WTC11 (cell line): ENCODE results near the gene ADGRB2. TPM values are rescaled to one million over a fixed set of nuclear protein-coding genes. Genes with fewer than 3 reads are reported as not detected.
A peak's percentile ranks its signal among the peaks of the same experiment; 100 is the strongest.

Experiments used
- ATAC-seq: fragments of 200-7000 bp; cut with Tn5 transposase; 2 replicates; pipeline ENCODE4 v1.10.0; 2021; ENCODE audit warnings: mild to moderate bottlenecking, moderate library complexity
- CTCF ChIA-PET: fragments of 300-600 bp; sonication (Branson Sonifier 250); formaldehyde crosslinking; loops from one replicate; lab custom pipeline; 2021; ENCODE audit warnings: antibody characterized with exemption; lab: Charles Lee
- POLR2A ChIA-PET: fragments of 350-600 bp; sonication (Branson Sonifier 250); formaldehyde crosslinking; loops from one replicate; lab custom pipeline; 2021; ENCODE audit warnings: antibody characterized with exemption; lab: Charles Lee
- DNase-seq: peaks from one replicate; pipeline ENCODE4 v3.0.0; 2021; ENCODE audit warnings: low spot score
- H3K27ac Mint-ChIP-seq: 2 replicates; pipeline ENCODE4 v1.8.0; 2021; ENCODE audit warnings: mixed read lengths
- H3K27me3 Mint-ChIP-seq: 2 replicates; pipeline ENCODE4 v1.8.0; 2021; ENCODE audit warnings: low read depth, mild to moderate bottlenecking, moderate library complexity, mixed read lengths
- H3K36me3 Mint-ChIP-seq: 2 replicates; pipeline ENCODE4 v1.8.0; 2021; ENCODE audit warnings: mixed read lengths
- H3K4me1 Mint-ChIP-seq: 2 replicates; pipeline ENCODE4 v1.8.0; 2022; ENCODE audit warnings: mixed read lengths
- H3K4me3 Mint-ChIP-seq: 2 replicates; pipeline ENCODE4 v1.8.0; 2021; ENCODE audit warnings: mild to moderate bottlenecking, moderate library complexity, mixed read lengths
- H3K9me3 Mint-ChIP-seq: 2 replicates; pipeline ENCODE4 v1.8.0; 2021; ENCODE audit warnings: mixed read lengths
- ATF1 ChIP-seq: sonication (generic); formaldehyde crosslinking; IDR thresholded peaks from 2 replicates; pipeline ENCODE4 v1.8.1; 2023; ENCODE audit warnings: mild to moderate bottlenecking, moderate library complexity, missing genetic modification reagents
- ESRRA ChIP-seq: sonication (generic); formaldehyde crosslinking; IDR thresholded peaks from 2 replicates; pipeline ENCODE4 v1.8.1; 2022; ENCODE audit warnings: mild to moderate bottlenecking, missing genetic modification reagents, borderline replicate concordance
- ETV6 ChIP-seq: sonication (generic); formaldehyde crosslinking; IDR thresholded peaks from 2 replicates; pipeline ENCODE4 v1.8.1; 2022; ENCODE audit warnings: mild to moderate bottlenecking, missing genetic modification reagents
- FOXK1 ChIP-seq: sonication (generic); formaldehyde crosslinking; IDR thresholded peaks from 2 replicates; pipeline ENCODE4 v1.8.0; 2022; ENCODE audit warnings: mild to moderate bottlenecking, moderate library complexity, missing genetic modification reagents
- FOXP1 ChIP-seq: sonication (generic); formaldehyde crosslinking; IDR thresholded peaks from 2 replicates; pipeline ENCODE4 v1.8.0; 2022; ENCODE audit warnings: missing genetic modification reagents, mild to moderate bottlenecking, moderate library complexity, borderline replicate concordance
- GABPB1 ChIP-seq: sonication (generic); formaldehyde crosslinking; IDR thresholded peaks from 2 replicates; pipeline ENCODE4 v1.8.1; 2023; ENCODE audit warnings: mild to moderate bottlenecking, missing genetic modification reagents
- GRHL2 ChIP-seq: fragments of 250-450 bp; sonication (Bioruptor Pico); IDR thresholded peaks from 2 replicates; pipeline ENCODE4 v1.8.0; 2022; ENCODE audit warnings: mild to moderate bottlenecking, moderate library complexity; ENCODE audit not compliant: insufficient replicate concordance, severe bottlenecking
- IRF1 ChIP-seq: sonication (generic); formaldehyde crosslinking; IDR thresholded peaks from 2 replicates; pipeline ENCODE4 v1.8.0; 2023; ENCODE audit warnings: missing genetic modification reagents
- MLX ChIP-seq: sonication (generic); formaldehyde crosslinking; IDR thresholded peaks from 2 replicates; pipeline ENCODE4 v1.8.1; 2023; ENCODE audit warnings: mild to moderate bottlenecking, missing genetic modification reagents, moderate library complexity
- NR1H2 ChIP-seq: sonication (generic); formaldehyde crosslinking; IDR thresholded peaks from 2 replicates; pipeline ENCODE4 v1.9.0; 2021; ENCODE audit warnings: mild to moderate bottlenecking, moderate library complexity, missing genetic modification reagents
- RELA ChIP-seq: sonication (generic); formaldehyde crosslinking; IDR thresholded peaks from 2 replicates; pipeline ENCODE4 v1.8.1; 2022; ENCODE audit warnings: missing genetic modification reagents, mild to moderate bottlenecking, borderline replicate concordance
- SP1 ChIP-seq: sonication (generic); formaldehyde crosslinking; conservative IDR thresholded peaks from 2 replicates; pipeline ENCODE4 v1.8.1; 2022; ENCODE audit warnings: missing genetic modification reagents
- TEAD1 ChIP-seq: sonication (generic); formaldehyde crosslinking; IDR thresholded peaks from 2 replicates; pipeline ENCODE4 v1.8.0; 2022; ENCODE audit warnings: mild to moderate bottlenecking, missing genetic modification reagents
- ZBTB21 ChIP-seq: sonication (generic); formaldehyde crosslinking; IDR thresholded peaks from 2 replicates; pipeline ENCODE4 v1.8.1; 2023; ENCODE audit warnings: mild to moderate bottlenecking, missing genetic modification reagents, borderline replicate concordance
- ZNF121 ChIP-seq: sonication (generic); formaldehyde crosslinking; IDR thresholded peaks from 2 replicates; pipeline ENCODE4 v1.8.0; 2023; ENCODE audit warnings: missing genetic modification reagents
- ZNF232 ChIP-seq: sonication (generic); formaldehyde crosslinking; IDR thresholded peaks from 2 replicates; pipeline ENCODE4 v1.8.0; 2022; ENCODE audit warnings: mild to moderate bottlenecking, missing genetic modification reagents
- total RNA-seq: library from RNA; stranded (reverse); gene quantifications from 3 replicates; pipeline ENCODE4 v1.2.3, GENCODE V29; 2021
- TF ChIP-seq, protein P1 (sequence below): fragments of 250-450 bp; sonication (Bioruptor Pico); IDR thresholded peaks from 2 replicates; pipeline ENCODE4 v2.1.2; 2022; ENCODE audit warnings: mild to moderate bottlenecking, moderate library complexity
- TF ChIP-seq, protein P2 (sequence below): sonication (generic); formaldehyde crosslinking; IDR thresholded peaks from 2 replicates; pipeline ENCODE4 v1.8.1; 2023; ENCODE audit warnings: mild to moderate bottlenecking, missing genetic modification reagents, borderline replicate concordance
- TF ChIP-seq, protein P3 (sequence below): sonication (generic); formaldehyde crosslinking; IDR thresholded peaks from 2 replicates; pipeline ENCODE4 v1.8.1; 2023; ENCODE audit warnings: mild to moderate bottlenecking, moderate library complexity, missing genetic modification reagents
- TF ChIP-seq, protein P4 (sequence below): fragments of 200-600 bp; IDR thresholded peaks from 2 replicates; pipeline ENCODE4 v1.8.0; 2022; ENCODE audit warnings: antibody characterized with exemption

Gene ADGRB2
- total RNA-seq, 1 experiment from 2014 or later, result 39.3 TPM

DNA sequence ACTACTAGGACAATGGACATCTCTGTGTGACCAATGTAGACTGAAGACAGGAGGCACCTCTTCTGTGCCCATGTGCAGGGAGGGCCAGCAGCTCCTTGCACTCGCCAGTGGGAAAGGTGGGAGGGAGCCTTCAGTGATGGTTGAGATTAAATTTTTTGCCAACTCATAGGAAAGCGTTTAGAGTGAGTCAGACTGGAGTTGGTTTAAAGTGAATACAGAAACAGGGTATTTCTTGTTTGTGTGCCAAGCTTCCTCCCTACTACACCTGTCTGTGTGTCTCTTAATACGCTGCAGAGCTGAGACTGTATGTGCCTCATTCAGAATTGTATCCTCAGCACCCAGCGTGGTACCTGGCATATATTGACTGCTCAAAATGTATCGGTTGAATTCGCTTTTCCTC is 46.8 kb downstream of the ADGRB2 start:
- no peaks in the 10 kb centered on the region for H3K9me3 Mint-ChIP-seq
- CTCF ChIA-PET, result interaction anchor here (1.0 to 8.9 kb wide), 9 partner anchors 8 to 98 kb away, joined by 3 to 196 read pairs (median 61); partner anchors contain the start of genes COL16A1 and SPOCD1
- peaks cover 4% of the 10 kb centered on the region for H3K27me3 Mint-ChIP-seq

GRCh38 chr1:31715873-31716220 is 48.3 kb downstream of the ADGRB2 start:
- POLR2A ChIA-PET, result interaction anchor here (1.2 to 2.5 kb wide), 4 partner anchors 12 to 73 kb away, joined by 4 to 15 read pairs (median 8); partner anchors contain the start of gene COL16A1
- H3K27ac Mint-ChIP-seq, result no peak overlapping the region
- no peak for ATAC-seq

More for the DNA sequence above, 46.8 kb downstream of the ADGRB2 start:
- DNase-seq (no peak), ATAC-seq (no peak)
- Mint-ChIP-seq H3K36me3 (no peaks in the 10 kb centered on the region), H3K4me3 (no peak overlapping the region), H3K27ac (no peak overlapping the region), H3K4me1 (peaks cover 18% of the 10 kb centered on the region)
- POLR2A ChIA-PET, result no interaction called here
- TF ChIP-seq, protein P1, sequence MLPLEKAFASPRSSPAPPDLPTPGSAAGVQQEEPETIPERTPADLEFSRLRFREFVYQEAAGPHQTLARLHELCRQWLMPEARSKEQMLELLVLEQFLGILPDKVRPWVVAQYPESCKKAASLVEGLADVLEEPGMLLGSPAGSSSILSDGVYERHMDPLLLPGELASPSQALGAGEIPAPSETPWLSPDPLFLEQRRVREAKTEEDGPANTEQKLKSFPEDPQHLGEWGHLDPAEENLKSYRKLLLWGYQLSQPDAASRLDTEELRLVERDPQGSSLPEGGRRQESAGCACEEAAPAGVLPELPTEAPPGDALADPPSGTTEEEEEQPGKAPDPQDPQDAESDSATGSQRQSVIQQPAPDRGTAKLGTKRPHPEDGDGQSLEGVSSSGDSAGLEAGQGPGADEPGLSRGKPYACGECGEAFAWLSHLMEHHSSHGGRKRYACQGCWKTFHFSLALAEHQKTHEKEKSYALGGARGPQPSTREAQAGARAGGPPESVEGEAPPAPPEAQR (CRISPR knock-in tag), result no peak
- TF ChIP-seq GRHL2, result no peak
- TF ChIP-seq RELA, result no peak
- TF ChIP-seq, protein P2, sequence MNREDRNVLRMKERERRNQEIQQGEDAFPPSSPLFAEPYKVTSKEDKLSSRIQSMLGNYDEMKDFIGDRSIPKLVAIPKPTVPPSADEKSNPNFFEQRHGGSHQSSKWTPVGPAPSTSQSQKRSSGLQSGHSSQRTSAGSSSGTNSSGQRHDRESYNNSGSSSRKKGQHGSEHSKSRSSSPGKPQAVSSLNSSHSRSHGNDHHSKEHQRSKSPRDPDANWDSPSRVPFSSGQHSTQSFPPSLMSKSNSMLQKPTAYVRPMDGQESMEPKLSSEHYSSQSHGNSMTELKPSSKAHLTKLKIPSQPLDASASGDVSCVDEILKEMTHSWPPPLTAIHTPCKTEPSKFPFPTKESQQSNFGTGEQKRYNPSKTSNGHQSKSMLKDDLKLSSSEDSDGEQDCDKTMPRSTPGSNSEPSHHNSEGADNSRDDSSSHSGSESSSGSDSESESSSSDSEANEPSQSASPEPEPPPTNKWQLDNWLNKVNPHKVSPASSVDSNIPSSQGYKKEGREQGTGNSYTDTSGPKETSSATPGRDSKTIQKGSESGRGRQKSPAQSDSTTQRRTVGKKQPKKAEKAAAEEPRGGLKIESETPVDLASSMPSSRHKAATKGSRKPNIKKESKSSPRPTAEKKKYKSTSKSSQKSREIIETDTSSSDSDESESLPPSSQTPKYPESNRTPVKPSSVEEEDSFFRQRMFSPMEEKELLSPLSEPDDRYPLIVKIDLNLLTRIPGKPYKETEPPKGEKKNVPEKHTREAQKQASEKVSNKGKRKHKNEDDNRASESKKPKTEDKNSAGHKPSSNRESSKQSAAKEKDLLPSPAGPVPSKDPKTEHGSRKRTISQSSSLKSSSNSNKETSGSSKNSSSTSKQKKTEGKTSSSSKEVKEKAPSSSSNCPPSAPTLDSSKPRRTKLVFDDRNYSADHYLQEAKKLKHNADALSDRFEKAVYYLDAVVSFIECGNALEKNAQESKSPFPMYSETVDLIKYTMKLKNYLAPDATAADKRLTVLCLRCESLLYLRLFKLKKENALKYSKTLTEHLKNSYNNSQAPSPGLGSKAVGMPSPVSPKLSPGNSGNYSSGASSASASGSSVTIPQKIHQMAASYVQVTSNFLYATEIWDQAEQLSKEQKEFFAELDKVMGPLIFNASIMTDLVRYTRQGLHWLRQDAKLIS (CRISPR knock-in tag), result no peak
- no peak for TF ChIP-seq GABPB1

GRCh38 chr1:31715087-31715872 is 48.9 kb downstream of the ADGRB2 start:
- Mint-ChIP-seq H3K9me3 (no peaks in the 10 kb centered on the region), H3K36me3 (no peaks in the 10 kb centered on the region), H3K4me3 (peak overlapping the region; percentile 92), H3K27ac (peak overlapping the region; percentile 98), H3K27me3 (peaks cover 4% of the 10 kb centered on the region), H3K4me1 (peaks cover 22% of the 10 kb centered on the region)
- DNase-seq (peak; percentile 99), ATAC-seq (peak; percentile 92)
- CTCF ChIA-PET, result interaction anchor here (0.5 to 8.9 kb wide), 59 partner anchors 8 to 730 kb away, joined by 3 to 196 read pairs (median 4); partner anchors contain the start of genes ADGRB2, COL16A1, HCRTR1 and PEF1
- POLR2A ChIA-PET, result interaction anchor here (1.2 to 2.5 kb wide), 5 partner anchors 11 to 74 kb away, joined by 4 to 15 read pairs (median 7); partner anchors contain the start of gene COL16A1
- TF ChIP-seq, protein P3, sequence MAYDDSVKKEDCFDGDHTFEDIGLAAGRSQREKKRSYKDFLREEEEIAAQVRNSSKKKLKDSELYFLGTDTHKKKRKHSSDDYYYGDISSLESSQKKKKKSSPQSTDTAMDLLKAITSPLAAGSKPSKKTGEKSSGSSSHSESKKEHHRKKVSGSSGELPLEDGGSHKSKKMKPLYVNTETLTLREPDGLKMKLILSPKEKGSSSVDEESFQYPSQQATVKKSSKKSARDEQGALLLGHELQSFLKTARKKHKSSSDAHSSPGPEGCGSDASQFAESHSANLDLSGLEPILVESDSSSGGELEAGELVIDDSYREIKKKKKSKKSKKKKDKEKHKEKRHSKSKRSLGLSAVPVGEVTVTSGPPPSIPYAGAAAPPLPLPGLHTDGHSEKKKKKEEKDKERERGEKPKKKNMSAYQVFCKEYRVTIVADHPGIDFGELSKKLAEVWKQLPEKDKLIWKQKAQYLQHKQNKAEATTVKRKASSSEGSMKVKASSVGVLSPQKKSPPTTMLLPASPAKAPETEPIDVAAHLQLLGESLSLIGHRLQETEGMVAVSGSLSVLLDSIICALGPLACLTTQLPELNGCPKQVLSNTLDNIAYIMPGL (CRISPR knock-in tag), result peak; percentile 76
- no peak for TF ChIP-seq ATF1 (CRISPR knock-in tag)
- TF ChIP-seq ZNF232 (CRISPR knock-in tag), result peak; percentile 79; the same call in 1 of the 2 replicates
- 0 out of 2 replicates have a peak, but pooled peaks have one; percentile 19 for TF ChIP-seq ZNF121 (CRISPR knock-in tag)
- TF ChIP-seq SP1 (CRISPR knock-in tag), result peak; percentile 71
- no peak for TF ChIP-seq FOXK1
- TF ChIP-seq GABPB1, result peak; percentile 45
- TF ChIP-seq, protein P4, sequence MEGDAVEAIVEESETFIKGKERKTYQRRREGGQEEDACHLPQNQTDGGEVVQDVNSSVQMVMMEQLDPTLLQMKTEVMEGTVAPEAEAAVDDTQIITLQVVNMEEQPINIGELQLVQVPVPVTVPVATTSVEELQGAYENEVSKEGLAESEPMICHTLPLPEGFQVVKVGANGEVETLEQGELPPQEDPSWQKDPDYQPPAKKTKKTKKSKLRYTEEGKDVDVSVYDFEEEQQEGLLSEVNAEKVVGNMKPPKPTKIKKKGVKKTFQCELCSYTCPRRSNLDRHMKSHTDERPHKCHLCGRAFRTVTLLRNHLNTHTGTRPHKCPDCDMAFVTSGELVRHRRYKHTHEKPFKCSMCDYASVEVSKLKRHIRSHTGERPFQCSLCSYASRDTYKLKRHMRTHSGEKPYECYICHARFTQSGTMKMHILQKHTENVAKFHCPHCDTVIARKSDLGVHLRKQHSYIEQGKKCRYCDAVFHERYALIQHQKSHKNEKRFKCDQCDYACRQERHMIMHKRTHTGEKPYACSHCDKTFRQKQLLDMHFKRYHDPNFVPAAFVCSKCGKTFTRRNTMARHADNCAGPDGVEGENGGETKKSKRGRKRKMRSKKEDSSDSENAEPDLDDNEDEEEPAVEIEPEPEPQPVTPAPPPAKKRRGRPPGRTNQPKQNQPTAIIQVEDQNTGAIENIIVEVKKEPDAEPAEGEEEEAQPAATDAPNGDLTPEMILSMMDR, result peak; percentile 75
- peak; percentile 68 for TF ChIP-seq ETV6 (CRISPR knock-in tag)
- no peak for TF ChIP-seq MLX
- TF ChIP-seq FOXP1 (CRISPR knock-in tag), result peak; percentile 28; the same call in 1 of the 2 replicates
- no peak for TF ChIP-seq GRHL2
- 0 out of 2 replicates have a peak, but pooled peaks have one; percentile 63 for TF ChIP-seq ESRRA (CRISPR knock-in tag)
- no peak for TF ChIP-seq TEAD1 (CRISPR knock-in tag)
- peak; percentile 54; the same call in 1 of the 2 replicates for TF ChIP-seq IRF1 (CRISPR knock-in tag)
- 0 out of 2 replicates have a peak, but pooled peaks have one; percentile 55 for TF ChIP-seq ZBTB21

More at GRCh38 chr1:31715873-31716220, 48.3 kb downstream of the ADGRB2 start:
- Mint-ChIP-seq H3K4me1 (peaks cover 22% of the 10 kb centered on the region), H3K27me3 (peaks cover 4% of the 10 kb centered on the region), H3K9me3 (no peaks in the 10 kb centered on the region), H3K4me3 (peak overlapping the region; percentile 92), H3K36me3 (no peaks in the 10 kb centered on the region)
- CTCF ChIA-PET, result interaction anchor here (0.6 to 8.9 kb wide), 51 partner anchors 8 to 393 kb away, joined by 3 to 196 read pairs (median 5); partner anchors contain the start of genes ADGRB2, COL16A1, HCRTR1 and PEF1
- no peak for TF ChIP-seq NR1H2 (CRISPR knock-in tag)
- DNase-seq, result no peak
